Lower leg skin (tissue), 3 donors: ENCODE data around the gene FZD2.

Source experiments
- POLR2A ChIP-seq, 2 donors: fragments of 450-650 bp; IDR thresholded peaks; one replicate each; pipeline ENCODE4 v1.6.1; 2016 to 2017; ENCODE audit warnings: antibody characterized with exemption in 2 of 2, mild to moderate bottlenecking in 1 of 2, moderate library complexity in 1 of 2
- TF ChIP-seq, protein P1 (sequence below), 3 donors: fragments of 450-650 bp; IDR thresholded peaks; one replicate each; pipeline ENCODE4 v1.5.1; 2016; ENCODE audit warnings: antibody characterized with exemption in 3 of 3, mild to moderate bottlenecking in 3 of 3, moderate library complexity in 2 of 3

DNA sequence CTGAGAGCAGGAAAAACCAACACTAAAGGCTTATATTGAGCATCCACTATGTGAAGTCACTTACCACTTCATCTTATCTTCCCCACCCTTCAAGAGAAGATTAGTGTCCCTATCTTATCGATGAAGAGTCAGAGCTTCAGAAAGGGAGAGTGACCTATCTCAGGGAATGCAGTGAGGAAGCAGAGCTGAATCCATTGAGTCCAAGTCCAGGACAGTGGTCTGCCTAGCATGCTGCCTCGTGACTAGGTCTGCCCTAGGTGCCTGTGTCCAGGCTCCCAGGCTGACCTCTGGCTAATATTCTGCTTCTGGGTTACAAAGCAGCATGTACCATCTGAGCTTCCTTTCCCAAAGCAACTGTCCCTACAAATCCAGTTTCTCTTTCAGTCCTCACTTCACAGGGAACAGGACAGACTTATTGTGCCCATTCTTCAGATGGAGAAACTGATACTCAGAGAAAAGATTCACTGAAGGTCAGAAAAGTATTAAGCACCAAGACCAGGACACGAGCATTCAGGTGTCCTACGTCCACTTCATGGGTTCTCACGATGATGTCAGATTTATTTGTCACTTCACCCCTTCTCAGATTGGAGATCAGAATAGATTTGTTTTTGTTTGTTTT is 13.3 kb upstream of the FZD2 start:
- TF ChIP-seq, protein P1, sequence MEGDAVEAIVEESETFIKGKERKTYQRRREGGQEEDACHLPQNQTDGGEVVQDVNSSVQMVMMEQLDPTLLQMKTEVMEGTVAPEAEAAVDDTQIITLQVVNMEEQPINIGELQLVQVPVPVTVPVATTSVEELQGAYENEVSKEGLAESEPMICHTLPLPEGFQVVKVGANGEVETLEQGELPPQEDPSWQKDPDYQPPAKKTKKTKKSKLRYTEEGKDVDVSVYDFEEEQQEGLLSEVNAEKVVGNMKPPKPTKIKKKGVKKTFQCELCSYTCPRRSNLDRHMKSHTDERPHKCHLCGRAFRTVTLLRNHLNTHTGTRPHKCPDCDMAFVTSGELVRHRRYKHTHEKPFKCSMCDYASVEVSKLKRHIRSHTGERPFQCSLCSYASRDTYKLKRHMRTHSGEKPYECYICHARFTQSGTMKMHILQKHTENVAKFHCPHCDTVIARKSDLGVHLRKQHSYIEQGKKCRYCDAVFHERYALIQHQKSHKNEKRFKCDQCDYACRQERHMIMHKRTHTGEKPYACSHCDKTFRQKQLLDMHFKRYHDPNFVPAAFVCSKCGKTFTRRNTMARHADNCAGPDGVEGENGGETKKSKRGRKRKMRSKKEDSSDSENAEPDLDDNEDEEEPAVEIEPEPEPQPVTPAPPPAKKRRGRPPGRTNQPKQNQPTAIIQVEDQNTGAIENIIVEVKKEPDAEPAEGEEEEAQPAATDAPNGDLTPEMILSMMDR (IDR thresholded peaks at IDR 0.05): no peak
- TF ChIP-seq POLR2A (IDR thresholded peaks at IDR 0.05): no peak
